ENCODE data around the gene PLA2G2D. TPM values are rescaled to one million over a fixed set of nuclear protein-coding genes. Genes with fewer than 3 reads are reported as not detected.

The PLA2G2D gene
- total RNA-seq, 1 donor from 2014 or later = not detected

DNA sequence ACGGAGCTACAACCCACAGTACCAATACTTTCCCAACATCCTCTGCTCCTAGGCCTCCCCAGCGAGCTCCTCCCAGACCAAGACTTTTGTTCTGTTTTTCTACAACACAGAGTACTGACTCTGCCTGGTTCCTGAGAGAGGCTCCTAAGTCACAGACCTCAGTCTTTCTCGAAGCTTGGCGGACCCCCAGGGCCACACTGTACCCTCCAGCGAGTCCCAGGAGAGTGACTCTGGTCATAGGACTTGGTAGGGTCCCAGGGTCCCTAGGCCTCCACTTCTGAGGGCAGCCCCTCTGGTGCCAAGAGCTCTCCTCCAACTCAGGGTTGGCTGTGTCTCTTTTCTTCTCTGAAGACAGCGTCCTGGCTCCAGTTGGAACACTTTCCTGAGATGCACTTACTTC, 28.7 kb downstream of the PLA2G2D start:
- no peak for ATAC-seq
- no peak for DNase-seq (ENCODE audit: low spot score)

DNA sequence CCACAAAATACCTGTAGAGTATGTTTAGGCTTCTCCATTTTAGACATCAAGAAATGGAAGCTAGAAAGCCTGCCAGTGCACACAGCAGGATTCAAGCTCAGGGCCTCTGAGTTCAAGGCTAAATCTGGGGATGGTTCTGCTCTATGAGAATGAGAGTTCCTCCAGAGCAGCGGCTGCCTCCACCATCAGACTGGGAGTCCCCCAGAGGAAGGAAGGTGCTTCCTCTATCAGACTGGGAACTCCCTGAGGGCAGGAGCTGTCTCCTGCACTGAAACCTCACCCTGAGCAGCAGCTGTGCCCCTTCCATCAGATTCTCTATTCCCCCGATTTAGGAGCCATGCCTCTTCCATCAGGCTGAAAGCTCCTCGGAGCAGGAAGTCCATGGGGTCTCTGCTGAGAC, 29.2 kb downstream of the PLA2G2D start:
- DNase-seq (ENCODE audit: low spot score) (no peak), ATAC-seq (no peak)

DNA sequence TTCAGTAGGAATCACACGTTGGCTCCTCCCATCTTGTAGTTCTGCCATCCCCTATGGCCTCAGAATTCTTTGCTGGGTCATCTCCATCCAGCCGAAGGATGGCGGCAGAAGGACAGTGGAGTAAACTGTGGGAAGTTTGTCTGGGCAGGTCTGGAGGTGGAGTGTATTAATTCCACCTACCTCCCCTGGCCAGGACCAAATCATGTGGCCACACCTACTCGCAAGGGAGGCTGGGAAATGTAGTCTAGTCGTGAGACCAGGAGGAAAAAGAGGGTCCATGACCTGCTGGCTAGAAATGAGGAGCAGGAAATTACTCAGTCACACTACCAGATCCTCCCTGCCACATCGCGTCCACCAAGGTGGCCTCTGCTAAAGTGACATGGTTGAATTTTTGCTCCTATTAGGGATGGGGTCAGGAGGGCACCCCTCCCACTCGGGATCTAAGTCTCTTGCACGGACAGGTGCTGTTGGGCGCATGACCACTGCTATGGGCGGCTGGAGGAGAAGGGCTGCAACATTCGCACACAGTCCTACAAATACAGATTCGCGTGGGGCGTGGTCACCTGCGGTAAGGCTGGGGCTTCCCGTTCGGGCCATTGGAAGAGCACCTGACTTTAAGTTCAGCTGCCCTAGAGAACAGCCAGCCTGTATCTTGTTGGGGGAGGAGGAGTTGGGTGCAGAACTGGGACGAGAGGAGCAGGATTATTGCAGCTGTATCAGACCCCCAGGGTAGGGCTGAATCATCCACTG, 29.8 kb downstream of the PLA2G2D start:
- no peak for DNase-seq (ENCODE audit: low spot score)
- ATAC-seq = no peak

DNA sequence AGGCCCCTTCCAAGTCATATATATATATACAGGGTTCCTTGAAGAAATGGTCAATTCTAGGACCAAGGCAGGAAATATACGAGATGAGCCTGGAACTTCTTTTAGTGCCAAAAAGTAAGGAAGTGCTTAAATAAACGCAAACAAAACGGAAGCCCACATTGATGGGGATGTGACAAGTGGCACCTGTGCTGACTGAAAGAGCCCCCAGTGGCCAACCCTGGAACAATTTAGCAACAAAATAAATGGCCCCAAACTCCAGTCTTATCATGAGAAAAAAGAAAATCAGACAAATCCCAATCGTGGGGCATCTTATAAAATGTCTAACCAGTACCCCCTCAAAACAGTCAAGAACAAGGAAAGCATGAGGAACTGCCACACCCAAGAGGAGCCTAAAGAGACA, 31.7 kb downstream of the PLA2G2D start:
- DNase-seq (ENCODE audit: low spot score) (no peak), ATAC-seq (no peak)

DNA sequence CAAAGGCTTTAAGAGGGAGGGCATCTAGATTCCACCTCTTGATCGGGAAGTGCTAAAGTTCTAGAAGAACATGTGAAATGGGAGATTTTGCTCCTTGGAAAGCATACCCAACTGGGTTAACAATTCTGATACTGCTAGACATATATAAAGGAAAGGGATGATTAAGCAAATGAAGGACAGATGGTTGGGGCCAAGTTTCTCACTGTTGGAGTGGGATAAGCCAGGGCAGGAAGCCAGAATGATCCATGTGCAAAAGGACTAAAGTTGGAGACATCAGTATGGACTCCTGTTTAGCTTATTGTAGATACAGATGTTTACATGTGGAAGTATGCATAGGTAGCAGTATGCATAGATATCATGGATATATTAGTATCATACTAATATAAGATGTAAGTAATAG, 32.5 kb downstream of the PLA2G2D start:
- no peak for ATAC-seq
- DNase-seq (ENCODE audit: low spot score) = no peak

DNA sequence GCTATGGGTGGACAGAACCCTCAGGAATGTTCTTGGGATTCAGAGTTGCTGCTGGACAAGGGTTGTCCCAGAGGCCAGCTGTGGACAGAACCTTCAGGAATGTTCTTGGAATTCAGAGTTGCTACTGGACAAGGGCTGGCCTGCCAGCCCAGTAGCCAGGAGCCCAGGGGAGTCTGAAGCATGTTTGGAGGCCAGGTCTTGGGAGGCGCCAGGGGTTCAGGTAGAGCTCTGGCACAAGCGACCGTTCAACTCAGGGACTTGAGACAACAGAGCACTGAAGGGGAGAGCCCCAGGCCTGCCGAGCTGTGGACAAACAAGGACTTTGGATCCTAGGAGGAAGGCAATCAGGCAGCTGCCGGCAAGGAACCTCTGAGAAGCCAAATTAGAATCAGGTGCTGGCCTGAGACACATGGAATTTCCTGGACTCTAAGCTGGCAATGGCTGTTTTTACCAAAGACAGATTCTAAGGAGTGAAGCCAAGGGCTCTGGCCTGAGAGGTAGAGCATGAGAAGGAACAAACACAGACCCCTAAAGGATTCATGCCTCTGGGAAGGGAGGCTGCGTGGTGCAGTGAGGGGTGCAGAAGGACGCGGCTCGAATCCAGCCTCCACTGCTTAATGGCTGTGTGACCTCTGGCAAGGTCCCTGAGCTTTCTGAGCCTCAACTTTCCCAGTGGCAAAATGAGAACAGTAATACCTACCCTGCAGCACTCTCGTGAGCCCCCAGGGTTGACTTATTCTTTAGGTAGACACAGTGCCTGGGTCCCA, 36.0 kb downstream of the PLA2G2D start:
- ATAC-seq (no peak), DNase-seq (ENCODE audit: low spot score) (no peak)

DNA sequence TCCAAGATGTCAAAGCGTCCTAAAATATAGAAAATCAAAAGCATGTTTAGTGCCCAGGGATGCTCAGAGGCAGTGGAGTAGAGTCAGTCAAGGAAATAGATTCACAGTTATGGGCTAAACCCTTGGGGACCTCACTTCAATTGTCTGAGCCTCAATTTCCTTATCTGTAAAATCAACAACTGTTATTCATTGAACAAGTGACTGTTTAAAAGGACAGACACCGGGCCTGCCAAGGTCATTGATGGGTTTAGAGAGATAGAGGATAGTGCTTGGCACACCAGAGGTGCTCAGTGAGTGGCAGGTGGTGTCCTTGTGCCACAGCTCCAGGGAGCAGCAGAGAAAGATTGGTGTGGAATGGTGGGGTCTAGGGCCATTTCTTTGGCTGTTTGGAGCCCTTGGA, 36.6 kb downstream of the PLA2G2D start:
- ATAC-seq = no peak
- no peak for DNase-seq (ENCODE audit: low spot score)

DNA sequence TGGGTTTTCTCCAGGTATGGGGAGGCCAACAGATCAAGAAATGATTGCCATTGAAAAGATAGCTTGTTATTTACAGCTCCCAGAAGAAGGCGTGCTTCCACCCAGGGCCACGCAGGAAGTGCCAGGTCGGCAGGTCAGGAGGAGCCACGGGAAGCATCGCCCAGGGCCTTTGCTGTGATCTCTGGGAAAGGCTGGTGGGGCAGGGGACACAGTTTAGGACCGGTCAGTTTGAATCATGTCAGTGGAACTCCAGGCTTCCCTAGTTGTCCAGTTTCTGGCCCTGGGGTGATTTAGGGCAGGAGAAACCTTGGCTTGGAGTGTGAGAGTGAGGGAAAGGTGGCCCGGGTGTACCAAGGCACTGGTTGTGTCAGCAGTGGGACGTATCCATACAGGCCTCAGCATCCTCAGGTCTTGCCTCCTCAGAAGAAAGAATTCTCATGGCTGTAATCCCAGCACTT, 38.0 kb downstream of the PLA2G2D start:
- ATAC-seq = peak; percentile 27

DNA sequence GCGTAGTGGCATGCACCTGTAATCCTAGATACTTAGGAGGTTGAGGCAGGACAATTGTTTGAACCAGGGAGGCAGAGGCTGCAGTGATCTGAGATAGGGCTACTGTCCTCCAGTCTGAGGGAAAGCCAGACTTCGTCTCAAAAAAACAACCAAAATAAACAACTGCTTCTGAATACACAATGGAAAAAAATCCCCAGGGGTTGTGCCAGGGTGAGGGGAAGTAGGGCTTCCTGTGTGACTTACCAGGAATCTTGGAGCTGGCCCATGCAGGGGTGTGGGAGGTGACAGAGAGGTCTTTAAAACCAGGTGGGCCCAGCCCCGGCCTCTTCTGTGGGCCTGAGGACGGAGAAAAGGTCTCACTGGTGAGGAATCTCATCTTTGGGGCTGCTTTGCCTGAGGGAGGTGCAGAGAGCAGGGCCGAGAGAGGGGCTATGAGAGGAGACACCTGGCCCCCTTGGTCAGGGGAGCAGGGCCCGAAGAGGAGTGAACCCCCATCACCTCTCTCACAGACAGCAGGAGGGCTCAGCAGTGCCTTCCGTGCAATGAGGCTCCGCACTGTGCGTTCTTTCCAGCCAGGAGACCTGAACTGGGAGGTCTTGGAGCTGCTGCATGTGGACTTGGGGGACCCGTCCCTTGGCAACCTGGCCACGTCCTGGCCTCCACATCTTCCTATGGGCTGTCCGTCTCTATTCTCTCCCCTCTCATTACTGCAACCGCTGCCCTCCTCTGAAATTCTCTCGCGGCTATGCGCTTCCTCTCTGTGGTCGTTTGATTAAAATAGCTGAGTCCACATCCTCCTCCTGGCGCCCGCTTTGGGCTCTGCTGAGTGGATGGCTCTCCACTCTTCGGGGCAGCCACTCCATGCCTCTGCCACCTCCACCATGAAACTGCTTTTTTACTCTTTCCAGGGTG, 38.6 kb downstream of the PLA2G2D start:
- no peak for DNase-seq (ENCODE audit: low spot score)

More for the DNA sequence above, 38.0 kb downstream of the PLA2G2D start:
- no peak for DNase-seq (ENCODE audit: low spot score)

DNA sequence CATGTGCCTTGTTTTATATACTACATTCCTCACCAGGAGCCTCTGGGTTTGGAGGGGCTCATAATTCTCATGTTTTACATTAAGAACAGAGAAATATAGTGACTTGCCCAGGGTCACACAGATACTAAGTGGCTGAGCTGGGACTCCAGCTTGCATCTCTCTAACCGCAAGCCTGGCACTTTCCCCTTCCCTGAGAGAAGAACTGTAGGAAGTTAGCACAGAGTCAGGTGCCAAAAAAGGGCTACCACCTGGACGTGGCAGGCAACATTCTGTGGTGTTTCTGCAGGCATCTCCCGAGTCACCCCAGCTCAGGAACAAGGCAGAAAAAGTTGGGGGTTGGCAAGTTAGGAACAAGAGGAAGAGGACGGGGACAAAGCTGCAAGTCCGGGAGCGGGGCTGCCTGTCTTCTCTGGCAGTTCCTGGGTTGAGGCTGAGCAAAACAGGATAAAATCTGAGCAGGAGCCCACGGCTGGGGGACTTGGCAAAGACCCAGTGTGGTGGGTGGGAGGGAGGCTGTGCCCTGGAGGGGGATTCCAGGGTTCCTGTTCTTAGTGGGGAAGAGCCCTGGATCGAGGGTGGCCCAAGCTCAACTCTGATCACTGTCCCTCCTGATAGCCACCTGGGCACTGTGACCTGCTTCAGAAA, 39.6 kb downstream of the PLA2G2D start:
- no peak for ATAC-seq
- no peak for DNase-seq (ENCODE audit: low spot score)

More for the DNA sequence above, 38.6 kb downstream of the PLA2G2D start:
- ATAC-seq = peak; percentile 63

DNA sequence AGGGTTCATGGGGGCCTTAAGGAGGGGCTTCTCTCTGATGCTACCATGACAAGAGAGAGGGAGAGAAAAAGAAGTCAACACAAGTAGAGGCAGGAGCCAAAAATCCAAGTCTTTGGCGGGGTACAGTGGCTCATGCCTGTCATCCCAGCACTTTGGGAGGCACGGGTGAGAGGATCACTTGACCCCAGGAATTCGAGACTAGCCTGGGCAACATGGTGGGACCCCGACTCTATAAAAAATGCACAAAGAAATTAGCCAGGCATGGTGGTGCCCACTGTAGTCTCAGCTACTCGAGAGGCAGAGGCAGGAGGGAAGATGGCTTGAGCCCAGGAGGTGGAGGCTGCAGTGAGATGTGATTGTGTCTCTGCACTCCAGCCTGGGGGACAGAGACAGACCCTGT, 40.6 kb downstream of the PLA2G2D start:
- DNase-seq (ENCODE audit: low spot score) = no peak

DNA sequence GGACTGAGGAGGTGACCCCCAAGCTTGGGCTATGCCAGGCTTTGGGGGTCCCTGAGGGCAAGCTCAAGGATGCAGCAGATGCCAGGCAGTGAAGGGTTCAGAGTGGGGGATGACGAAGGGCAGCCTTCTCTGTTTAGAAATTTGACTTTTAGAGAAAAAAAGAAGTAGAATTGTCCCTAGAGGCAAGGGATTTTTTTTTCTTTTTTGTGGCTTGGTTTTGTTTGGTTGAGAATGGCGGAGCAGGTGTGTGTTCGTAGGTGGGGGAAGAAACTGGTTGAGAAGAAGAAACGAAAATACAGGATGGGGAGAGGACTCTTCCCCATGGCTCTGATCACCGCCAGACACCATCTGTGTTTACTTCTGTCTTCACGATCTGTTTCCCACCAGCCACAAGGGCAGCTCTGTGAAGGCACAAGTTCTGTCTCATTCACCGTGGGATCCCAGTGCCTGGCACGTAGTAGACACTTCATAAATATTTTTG, 41.1 kb downstream of the PLA2G2D start:
- no peak for ATAC-seq
- DNase-seq (ENCODE audit: low spot score) = no peak

More for the DNA sequence above, 40.6 kb downstream of the PLA2G2D start:
- ATAC-seq = no peak

DNA sequence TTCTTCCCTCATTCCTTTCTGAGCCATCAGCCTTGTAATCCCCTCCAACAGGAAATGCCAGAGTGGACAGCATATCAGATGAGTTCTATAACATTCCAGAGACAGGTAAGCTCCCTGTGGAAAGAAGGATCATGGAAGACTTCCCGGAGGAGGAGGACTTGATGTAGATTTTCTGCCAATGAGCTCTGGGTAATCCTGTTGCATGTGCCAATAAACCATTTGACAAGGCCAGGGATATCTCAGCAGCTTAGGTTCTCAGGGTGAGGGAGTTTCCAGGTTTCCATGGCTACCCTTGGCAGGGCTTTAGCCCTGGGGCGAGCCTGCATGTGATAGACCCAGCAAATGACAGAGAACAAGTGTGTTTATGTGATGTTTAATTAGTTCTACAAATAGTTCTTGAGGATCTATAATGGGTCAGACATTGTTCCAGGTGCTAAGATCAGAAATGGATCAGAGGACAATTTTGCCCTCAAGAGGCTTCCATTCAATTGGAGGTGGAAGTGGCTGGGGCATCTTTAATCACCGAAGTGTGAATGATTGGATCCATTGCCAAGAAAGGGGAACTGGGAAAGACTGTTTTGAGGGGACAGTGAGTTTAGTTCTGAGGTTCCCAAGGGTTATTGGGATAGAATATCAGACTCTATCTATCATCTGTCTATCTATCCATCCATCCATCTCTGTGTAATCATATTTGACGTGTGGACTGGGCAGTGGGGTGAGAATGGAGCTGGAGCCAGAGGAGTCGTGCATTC, 42.5 kb downstream of the PLA2G2D start:
- no peak for ATAC-seq
- no peak for DNase-seq (ENCODE audit: low spot score)

DNA sequence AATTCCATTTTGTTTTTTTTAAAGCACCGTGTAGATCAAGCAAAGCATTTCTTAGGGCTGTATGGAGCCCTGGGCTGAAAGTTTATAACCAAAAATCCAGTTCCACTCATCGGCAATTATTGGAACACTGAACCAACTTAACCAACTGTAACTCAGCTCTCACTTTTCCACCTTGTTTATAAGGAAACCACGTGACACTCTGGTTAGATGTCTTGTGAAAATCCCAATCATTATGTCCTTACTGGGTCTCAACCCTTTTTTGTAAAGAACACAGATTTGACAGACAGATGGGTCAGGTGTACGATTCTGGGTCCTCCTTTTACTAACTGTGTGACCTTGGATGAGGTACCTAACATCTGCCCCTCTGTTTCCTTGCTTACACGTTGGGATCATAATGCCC, 43.1 kb downstream of the PLA2G2D start:
- DNase-seq (ENCODE audit: low spot score) (no peak), ATAC-seq (no peak)

DNA sequence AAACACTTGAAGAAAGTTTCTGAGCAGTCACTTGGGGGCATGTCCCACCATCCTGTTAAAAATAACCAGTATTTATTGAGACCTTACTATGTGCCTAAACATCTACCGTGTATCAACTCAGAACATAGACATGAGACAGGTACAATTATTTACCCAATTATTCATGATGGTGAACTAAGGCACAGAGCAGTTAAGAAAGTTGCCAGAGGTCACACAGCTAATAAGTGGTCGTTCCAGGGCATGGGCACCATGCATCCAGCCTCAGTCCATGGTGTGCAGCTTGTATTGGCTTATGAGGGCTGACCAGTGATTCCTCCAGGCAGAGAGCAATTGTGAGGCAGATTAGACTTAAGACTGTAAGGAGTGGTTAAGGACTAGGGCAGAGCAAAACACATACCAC, 44.0 kb downstream of the PLA2G2D start:
- ATAC-seq (no peak), DNase-seq (ENCODE audit: low spot score) (peak; percentile 4)

DNA sequence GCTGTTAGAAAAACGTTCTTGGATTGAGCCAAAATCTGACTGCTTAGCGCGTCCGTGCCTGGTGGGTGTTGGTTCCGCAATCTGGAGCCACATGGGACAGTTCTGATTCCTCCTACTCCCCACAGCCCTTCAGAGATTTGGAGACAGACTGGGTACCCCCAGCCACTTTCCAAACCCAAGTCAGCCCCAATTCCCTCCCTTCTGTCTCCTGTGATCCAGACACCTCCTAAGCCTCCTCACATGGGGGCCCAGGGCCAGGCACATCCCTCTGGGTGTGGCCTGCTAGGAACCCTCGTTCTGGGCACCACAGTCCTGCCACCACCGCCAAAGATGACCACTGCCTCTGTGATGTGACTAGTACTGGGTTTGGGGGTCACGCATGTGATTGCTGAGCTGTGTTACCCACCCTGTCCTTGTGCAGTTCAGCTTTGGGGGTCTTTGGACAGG, 44.6 kb downstream of the PLA2G2D start:
- no peak for ATAC-seq
- DNase-seq (ENCODE audit: low spot score) = no peak

DNA sequence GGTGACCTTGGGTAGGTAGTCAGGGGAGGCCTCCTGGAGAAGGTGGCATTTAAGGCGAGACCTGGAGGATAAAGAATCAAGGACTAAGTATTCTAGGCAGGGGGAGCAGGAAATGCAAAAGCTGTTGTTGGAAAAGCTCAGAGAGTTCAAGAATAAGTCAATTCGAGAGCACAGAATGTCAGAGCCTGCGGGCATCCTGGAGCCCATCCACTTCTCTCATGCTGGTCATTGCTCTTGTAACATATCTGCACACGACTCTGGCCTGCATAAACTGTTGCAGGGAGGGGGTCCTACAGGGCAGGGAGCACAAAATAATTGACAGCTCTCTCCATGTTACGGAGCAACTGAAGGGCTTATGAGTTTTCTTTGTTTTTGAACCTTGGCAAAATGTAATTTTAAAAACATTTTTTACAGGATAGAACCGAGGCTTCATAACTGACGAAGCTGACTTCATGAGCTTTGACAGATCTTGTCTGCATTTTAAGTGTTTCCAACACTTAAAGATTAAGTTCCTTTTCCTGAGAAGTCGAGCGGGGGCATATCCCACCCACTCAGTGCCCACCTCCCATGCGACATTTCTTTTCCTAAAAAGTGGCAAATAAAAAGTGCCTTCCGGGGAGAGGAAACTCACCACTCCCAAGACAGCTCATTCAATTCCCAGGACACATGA, 45.1 kb downstream of the PLA2G2D start:
- no peak for ATAC-seq

DNA sequence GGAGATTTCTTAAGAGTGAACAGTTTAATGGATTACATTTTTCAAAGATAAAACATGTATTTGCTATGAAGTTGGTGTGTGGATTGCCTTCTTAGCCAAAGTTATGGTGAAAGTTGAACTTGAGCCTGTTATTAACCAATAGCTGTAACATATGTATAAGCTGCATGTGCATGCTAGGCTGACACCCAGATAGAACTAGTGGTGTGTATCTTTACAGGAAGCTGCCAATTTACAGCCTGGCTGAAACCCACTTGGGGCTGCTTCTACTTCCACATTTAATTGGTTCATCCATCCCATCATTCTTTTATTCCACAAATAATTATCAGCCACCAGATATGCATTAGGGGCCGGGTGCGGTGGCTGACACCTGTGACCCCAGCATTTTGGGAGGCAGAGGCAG, 46.1 kb downstream of the PLA2G2D start:
- no peak for DNase-seq (ENCODE audit: low spot score)
- ATAC-seq = no peak

More for the DNA sequence above, 45.1 kb downstream of the PLA2G2D start:
- DNase-seq (ENCODE audit: low spot score) = no peak

DNA sequence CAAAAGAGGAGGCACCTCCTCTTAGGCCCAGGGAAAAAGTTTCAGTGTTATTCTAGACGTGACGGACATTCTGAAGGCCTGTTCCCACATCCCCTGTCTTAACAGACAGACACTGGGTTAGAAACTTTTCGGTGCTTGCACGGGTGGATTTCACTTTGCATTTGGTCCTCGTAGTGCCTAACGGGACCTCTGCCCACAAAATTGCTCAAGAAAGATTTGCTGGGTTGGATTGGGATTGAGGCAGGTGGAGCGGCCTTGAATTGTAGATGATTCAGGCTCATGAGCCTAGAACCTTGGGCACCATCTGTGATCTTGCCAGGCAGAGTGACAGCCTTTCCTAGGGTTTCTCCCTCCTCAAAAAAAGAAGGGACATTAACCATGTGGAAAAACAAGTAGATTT, 46.6 kb downstream of the PLA2G2D start:
- no peak for ATAC-seq
- no peak for DNase-seq (ENCODE audit: low spot score)
